Fibroblast of lung (primary cell): ENCODE results near the gene MAP4K4. TPM values are rescaled to one million over a fixed set of nuclear protein-coding genes. Genes with fewer than 3 reads are reported as not detected.

Experiments used
- DNase-seq, 2 donors: peaks; one replicate each; pipeline versions ENCODE4 v3.0.0 to v3.0.0-alpha.2; 2010; ENCODE audit warnings: low read depth in 2 of 2
- H2AFZ ChIP-seq: 2 replicates; pipeline ENCODE4 v1.5.1; 2012; ENCODE audit warnings: low read length, control low read depth, inconsistent platforms
- H3K27ac ChIP-seq: 2 replicates; pipeline ENCODE4 v1.5.1; 2011; ENCODE audit warnings: low read length, control low read depth; ENCODE audit not compliant: insufficient read depth
- H3K27me3 ChIP-seq: 2 replicates; pipeline ENCODE4 v1.5.1; 2011; ENCODE audit warnings: mild to moderate bottlenecking, low read length; ENCODE audit not compliant: control insufficient read depth, insufficient read depth
- H3K36me3 ChIP-seq: 2 replicates; pipeline ENCODE4 v1.5.1; 2011; ENCODE audit warnings: low read length; ENCODE audit not compliant: control insufficient read depth, insufficient read depth
- H3K4me1 ChIP-seq: 2 replicates; pipeline ENCODE4 v1.5.1; 2011; ENCODE audit warnings: low read length; ENCODE audit not compliant: control insufficient read depth, insufficient read depth; ENCODE audit errors: extremely low read depth
- H3K4me2 ChIP-seq: 2 replicates; pipeline ENCODE4 v1.5.1; 2011; ENCODE audit warnings: low read length, control low read depth; ENCODE audit not compliant: insufficient read depth; ENCODE audit errors: extremely low read depth
- H3K4me3 ChIP-seq, 4 experiments: fragments of 200-600 bp in 1 of 4; sonication (generic) in 1 of 4; replicated peaks in 1 of 4; 2 replicates each; pipeline ENCODE4 v1.5.1; 2011 to 2016; ENCODE audit warnings: low read length in 4 of 4, low read depth in 3 of 4, mild to moderate bottlenecking in 3 of 4, control low read depth in 2 of 4, inconsistent platforms in 1 of 4, mixed read lengths in 1 of 4; ENCODE audit not compliant: insufficient read depth in 1 of 4; ENCODE audit errors: control extremely low read depth in 1 of 4
- H3K79me2 ChIP-seq: 2 replicates; pipeline ENCODE4 v1.5.1; 2012; ENCODE audit warnings: mild to moderate bottlenecking, low read length, inconsistent platforms; ENCODE audit not compliant: control insufficient read depth, insufficient read depth
- H3K9ac ChIP-seq: 2 replicates; pipeline ENCODE4 v1.5.1; 2011; ENCODE audit warnings: mild to moderate bottlenecking, low read length, control low read depth; ENCODE audit not compliant: insufficient read depth
- H3K9me3 ChIP-seq: 2 replicates; pipeline ENCODE4 v1.5.1; 2012; ENCODE audit warnings: low read depth, low read length; ENCODE audit not compliant: control insufficient read depth, insufficient read depth
- H4K20me1 ChIP-seq: 2 replicates; pipeline ENCODE4 v1.5.1; 2011; ENCODE audit warnings: low read length; ENCODE audit not compliant: control insufficient read depth, insufficient read depth; ENCODE audit errors: extremely low read depth
- CTCF ChIP-seq, 2 donors: IDR thresholded peaks in 1 of 2; conservative IDR thresholded peaks in 1 of 2; 1 replicate in 1 of 2; 2 replicates in 1 of 2; pipeline ENCODE4 v1.5.1; 2011 to 2012; ENCODE audit warnings: low read length in 2 of 2, control low read depth in 1 of 2, inconsistent platforms in 1 of 2, low read depth in 1 of 2, mild to moderate bottlenecking in 1 of 2
- EZH2 ChIP-seq: IDR thresholded peaks from 2 replicates; pipeline ENCODE4 v1.5.1; 2012; ENCODE audit warnings: low read length, control low read depth, mild to moderate bottlenecking; ENCODE audit errors: missing control alignments
- polyA plus RNA-seq, 2 donors: library from polyadenylated mRNA; depleted of rRNA in 1 of 2; stranded (reverse) in 1 of 2; unstranded in 1 of 2; fragments of >200 nt; gene quantifications; 2 replicates each; pipeline ENCODE4 v1.2.1, GENCODE V29; 2011 to 2012; ENCODE audit warnings: missing spikeins in 1 of 2
- total RNA-seq: library from RNA; depleted of rRNA; stranded (reverse); fragments of >200 nt; gene quantifications from 2 replicates; pipeline ENCODE4 v1.2.1, GENCODE V29; 2014

Gene MAP4K4
- total and polyA plus RNA-seq, 2 donors (not counting 1 experiment from before 2014, with no cell fraction given) = 113 to 164 TPM

GRCh38 chr2:101833890-101834523 is 136.5 kb downstream of the MAP4K4 start:
- DNase-seq = no peak
- Histone ChIP-seq H3K9me3 (no peaks in the 10 kb centered on the region), H3K4me3 (no peak overlapping the region), H3K4me2 (no peak overlapping the region), H3K27ac (no peak overlapping the region), H3K79me2 (peaks cover 27% of the 10 kb centered on the region), H3K9ac (no peak overlapping the region), H3K4me1 (peaks cover 12% of the 10 kb centered on the region), H3K36me3 (peaks cover 9% of the 10 kb centered on the region), H4K20me1 (no peaks in the 10 kb centered on the region), H3K27me3 (no peaks in the 10 kb centered on the region), H2AFZ (no peak overlapping the region)
- TF ChIP-seq CTCF (conservative IDR thresholded peaks at IDR 0.05 in 1 of 2, IDR thresholded peaks at IDR 0.05 in 1 of 2; ENCODE audit: low read depth in 1 of 2, low read length in 2 of 2) (no peak), EZH2 (no peak)

GRCh38 chr2:101837354-101837753 is 139.8 kb downstream of the MAP4K4 start:
- Histone ChIP-seq H3K9ac (no peak overlapping the region), H3K4me1 (peaks cover 3% of the 10 kb centered on the region), H3K4me2 (no peak overlapping the region), H3K9me3 (no peaks in the 10 kb centered on the region), H3K27ac (no peak overlapping the region), H3K79me2 (peaks cover 11% of the 10 kb centered on the region), H3K4me3 (no peak overlapping the region), H4K20me1 (no peaks in the 10 kb centered on the region), H3K27me3 (no peaks in the 10 kb centered on the region), H2AFZ (no peak overlapping the region), H3K36me3 (peaks cover 5% of the 10 kb centered on the region)
- TF ChIP-seq CTCF (conservative IDR thresholded peaks at IDR 0.05 in 1 of 2, IDR thresholded peaks at IDR 0.05 in 1 of 2; ENCODE audit: low read depth in 1 of 2, low read length in 2 of 2) = no peak
- TF ChIP-seq EZH2 = no peak
- no peak for DNase-seq

- Histone ChIP-seq H3K4me1 (peaks cover 15% of the 10 kb centered on the region), H3K4me3 (no peak overlapping the region), H3K9me3 (no peaks in the 10 kb centered on the region), H3K36me3 (peaks cover 9% of the 10 kb centered on the region), H3K4me2 (no peak overlapping the region), H3K9ac (no peak overlapping the region), H3K79me2 (peaks cover 12% of the 10 kb centered on the region), H3K27ac (no peak overlapping the region), H3K27me3 (no peaks in the 10 kb centered on the region), H2AFZ (no peak overlapping the region), H4K20me1 (no peaks in the 10 kb centered on the region)
- TF ChIP-seq CTCF (conservative IDR thresholded peaks at IDR 0.05 in 1 of 2, IDR thresholded peaks at IDR 0.05 in 1 of 2; ENCODE audit: low read depth in 1 of 2, low read length in 2 of 2) (no peak), EZH2 (no peak)
- no peak for DNase-seq
These were observed 144.3 kb downstream of the MAP4K4 start for GRCh38 chr2:101841679-101842327.
